ENCODE measurements around the gene ANKRD52.

Gene ANKRD52

DNA sequence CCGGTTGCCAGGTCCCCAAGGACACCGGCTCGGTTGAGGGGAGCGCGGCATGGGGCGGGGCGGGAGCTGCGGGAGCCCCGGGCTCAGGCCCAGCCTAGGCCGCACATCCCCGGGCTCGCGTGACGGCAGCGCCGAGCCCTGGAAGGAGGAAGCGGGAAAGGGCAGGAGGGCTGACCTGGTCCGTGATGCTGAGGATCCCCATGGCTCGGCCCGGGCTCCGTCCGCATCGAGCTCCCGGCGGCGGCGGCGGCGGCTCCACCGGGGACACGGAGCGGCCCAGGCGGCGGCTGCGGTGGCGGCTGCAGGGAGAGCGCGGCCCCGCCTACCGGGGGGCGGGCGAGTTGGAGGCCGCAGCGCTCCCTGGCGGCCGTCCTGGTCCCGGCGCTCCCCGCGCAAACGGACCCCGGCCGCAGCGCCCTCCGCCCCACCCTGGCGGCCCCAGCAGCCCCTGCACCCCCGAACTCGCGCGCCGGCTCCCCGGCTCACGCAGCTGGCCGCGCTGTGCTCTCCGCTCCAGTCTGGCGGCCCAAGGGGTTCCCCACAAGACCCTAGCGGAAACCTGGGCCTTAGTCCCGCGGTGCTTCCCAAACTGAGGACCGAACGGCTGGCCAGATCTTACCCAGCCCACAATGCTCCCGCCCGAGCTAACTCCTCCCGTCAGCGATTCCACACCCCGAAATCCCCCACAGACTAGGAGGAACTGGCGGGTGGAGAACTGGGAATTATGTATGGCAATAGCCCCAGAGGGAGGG lies at the start of gene ANKRD52:
Gene ANKRD52, minus strand, starts transcription at position 317 of the 752 bp plus-strand sequence. Its CDS starts 115 bp downstream, at position 202.
- H3K27ac ChIP-seq = peak within 1 kb of the TSS; percentile 81
- 0 out of 2 replicates have a peak, but pooled peaks have one; percentile 59 for TF ChIP-seq ZFX (IDR thresholded peaks at IDR 0.05; ENCODE audit: borderline replicate concordance)
- TF ChIP-seq, protein P1, sequence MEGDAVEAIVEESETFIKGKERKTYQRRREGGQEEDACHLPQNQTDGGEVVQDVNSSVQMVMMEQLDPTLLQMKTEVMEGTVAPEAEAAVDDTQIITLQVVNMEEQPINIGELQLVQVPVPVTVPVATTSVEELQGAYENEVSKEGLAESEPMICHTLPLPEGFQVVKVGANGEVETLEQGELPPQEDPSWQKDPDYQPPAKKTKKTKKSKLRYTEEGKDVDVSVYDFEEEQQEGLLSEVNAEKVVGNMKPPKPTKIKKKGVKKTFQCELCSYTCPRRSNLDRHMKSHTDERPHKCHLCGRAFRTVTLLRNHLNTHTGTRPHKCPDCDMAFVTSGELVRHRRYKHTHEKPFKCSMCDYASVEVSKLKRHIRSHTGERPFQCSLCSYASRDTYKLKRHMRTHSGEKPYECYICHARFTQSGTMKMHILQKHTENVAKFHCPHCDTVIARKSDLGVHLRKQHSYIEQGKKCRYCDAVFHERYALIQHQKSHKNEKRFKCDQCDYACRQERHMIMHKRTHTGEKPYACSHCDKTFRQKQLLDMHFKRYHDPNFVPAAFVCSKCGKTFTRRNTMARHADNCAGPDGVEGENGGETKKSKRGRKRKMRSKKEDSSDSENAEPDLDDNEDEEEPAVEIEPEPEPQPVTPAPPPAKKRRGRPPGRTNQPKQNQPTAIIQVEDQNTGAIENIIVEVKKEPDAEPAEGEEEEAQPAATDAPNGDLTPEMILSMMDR (IDR thresholded peaks at IDR 0.05) = peak; percentile 99

DNA sequence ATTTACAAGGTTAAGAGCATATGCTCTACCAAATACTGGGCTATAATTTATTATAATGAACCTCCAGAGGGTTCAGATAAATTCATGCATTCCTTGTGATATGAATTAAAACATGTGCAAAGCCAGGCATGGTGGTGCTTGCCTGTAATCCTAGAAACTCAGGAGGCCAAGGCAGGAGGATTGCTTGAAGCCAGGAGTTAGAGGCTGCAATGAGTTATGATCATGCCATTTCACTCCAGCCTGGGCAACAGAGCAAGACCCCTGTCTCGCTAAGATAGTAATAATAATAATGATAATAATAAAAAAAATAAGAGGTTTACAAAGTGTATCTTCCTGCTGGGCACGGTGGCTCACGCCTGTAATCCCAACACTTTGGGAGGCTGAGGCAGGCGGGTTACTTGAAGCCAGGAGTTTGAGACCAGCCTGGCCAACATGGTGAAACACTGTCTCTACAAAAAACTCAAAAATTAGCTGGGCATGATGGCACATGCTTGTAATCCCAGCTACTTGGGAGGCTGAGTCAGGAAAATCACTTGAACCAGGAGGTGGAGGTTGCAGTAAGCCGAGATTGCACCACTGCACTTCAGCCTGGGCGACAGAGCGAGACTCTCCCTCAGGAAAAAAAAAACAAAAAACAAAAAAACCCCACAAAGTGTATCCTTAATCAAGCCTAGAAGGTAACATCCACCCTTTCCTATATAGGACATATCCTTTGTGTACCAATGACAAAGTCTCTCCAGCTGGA lies 49.2 kb upstream of the ANKRD52 start:
- TF ChIP-seq, protein P1 (IDR thresholded peaks at IDR 0.05) = no peak
- no peak for TF ChIP-seq ZFX (IDR thresholded peaks at IDR 0.05; ENCODE audit: borderline replicate concordance)
- H3K27ac ChIP-seq = no peak overlapping the region

DNA sequence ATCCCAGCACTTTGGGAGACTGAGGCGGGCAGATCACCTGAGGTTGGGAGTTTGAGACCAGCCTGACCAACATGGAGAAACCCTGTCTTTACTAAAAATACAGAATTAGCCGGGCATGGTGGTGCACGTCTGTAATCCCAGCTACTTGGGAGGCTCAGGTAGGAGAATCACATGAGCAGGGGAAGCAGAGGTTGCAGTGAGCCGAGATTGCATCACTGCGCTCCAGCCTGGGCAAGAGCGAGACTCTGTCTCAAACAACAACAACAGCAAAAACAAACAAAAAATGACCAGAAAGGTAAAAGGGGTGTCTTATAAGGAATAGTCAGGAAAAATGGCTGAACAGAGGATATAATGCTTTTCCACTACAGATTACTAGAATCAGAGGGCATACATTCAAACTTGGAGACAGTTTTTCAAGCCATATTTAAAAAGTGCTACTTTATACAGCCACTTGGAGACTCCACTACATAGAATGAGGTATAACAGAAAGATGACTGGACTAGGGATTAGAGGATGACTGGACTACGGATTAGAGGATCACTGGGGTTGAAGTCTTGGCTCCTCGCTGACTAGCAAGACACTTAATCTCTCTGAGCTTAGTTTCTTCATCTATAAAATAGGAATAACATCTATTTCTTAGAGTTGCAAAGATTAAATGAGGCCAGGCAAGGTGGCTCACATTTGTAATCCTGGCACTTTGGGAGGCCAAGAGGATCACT lies 46.8 kb upstream of the ANKRD52 start:
- no peak overlapping the region for H3K27ac ChIP-seq
- TF ChIP-seq, protein P1 (IDR thresholded peaks at IDR 0.05) = no peak
- no peak for TF ChIP-seq ZFX (IDR thresholded peaks at IDR 0.05; ENCODE audit: borderline replicate concordance)

DNA sequence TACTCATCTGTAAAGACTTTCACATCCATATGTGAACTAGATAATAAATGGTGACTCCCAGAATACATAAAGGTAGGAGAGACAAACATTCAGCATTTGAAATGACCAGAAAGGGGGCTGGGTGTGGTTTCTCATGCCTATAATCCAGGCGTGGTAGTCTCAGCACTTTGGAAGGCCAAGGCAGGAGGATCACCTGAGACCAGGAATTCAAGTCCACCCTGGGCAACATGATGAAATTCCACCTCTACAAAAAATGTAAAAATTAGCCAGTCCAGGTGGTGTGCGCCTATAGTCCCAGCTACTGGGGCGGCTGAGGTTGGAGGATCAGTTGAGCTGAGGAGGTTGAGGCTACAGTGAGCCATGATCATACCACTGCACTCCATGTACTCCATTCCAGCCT lies 46.1 kb upstream of the ANKRD52 start:
- TF ChIP-seq, protein P1 (IDR thresholded peaks at IDR 0.05) = no peak
- no peak for TF ChIP-seq ZFX (IDR thresholded peaks at IDR 0.05; ENCODE audit: borderline replicate concordance)
- H3K27ac ChIP-seq = peak overlapping the region; percentile 17; the same call in 1 of the 2 replicates

DNA sequence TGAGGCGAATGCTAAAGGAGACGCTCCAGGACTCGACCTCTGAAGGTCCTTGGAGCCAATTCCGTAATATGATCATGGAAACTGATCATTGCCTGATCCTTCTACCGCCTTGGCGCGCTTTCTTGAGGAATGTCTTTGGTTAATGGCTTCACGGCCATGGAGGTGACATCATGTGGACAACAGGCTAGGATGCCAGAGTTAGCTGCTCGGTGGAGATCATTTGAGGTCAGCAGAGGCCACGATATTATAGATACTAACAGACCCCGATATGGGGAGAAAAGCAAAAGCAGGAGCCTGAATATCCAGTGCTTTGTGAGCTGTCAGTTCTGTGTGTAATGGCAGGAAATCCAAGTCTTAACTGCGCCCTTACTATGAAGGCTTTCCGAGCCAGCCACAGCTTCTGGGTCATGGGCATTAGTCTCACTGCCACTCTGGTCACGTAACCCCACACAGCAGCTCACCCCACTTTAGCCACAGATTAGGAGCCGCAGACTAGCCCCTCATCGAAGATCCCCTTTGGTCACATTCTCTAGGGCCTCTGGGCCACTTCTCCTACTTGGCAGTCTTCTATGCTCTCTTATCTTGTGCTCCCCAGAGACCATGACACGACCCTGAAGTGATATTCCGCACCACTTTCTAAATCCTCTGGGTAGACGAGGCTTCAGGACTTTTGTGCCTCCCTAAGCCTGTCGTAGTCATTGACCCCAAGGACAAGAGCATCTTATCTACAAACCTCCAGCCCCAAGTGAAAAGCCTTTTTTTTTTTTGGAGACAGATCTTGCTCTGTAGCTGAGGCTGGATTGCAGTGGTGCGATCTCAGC lies 42.7 kb upstream of the ANKRD52 start:
- peak overlapping the region; percentile 98 for H3K27ac ChIP-seq
- no peak for TF ChIP-seq ZFX (IDR thresholded peaks at IDR 0.05; ENCODE audit: borderline replicate concordance)
- TF ChIP-seq, protein P1 (IDR thresholded peaks at IDR 0.05) = no peak

DNA sequence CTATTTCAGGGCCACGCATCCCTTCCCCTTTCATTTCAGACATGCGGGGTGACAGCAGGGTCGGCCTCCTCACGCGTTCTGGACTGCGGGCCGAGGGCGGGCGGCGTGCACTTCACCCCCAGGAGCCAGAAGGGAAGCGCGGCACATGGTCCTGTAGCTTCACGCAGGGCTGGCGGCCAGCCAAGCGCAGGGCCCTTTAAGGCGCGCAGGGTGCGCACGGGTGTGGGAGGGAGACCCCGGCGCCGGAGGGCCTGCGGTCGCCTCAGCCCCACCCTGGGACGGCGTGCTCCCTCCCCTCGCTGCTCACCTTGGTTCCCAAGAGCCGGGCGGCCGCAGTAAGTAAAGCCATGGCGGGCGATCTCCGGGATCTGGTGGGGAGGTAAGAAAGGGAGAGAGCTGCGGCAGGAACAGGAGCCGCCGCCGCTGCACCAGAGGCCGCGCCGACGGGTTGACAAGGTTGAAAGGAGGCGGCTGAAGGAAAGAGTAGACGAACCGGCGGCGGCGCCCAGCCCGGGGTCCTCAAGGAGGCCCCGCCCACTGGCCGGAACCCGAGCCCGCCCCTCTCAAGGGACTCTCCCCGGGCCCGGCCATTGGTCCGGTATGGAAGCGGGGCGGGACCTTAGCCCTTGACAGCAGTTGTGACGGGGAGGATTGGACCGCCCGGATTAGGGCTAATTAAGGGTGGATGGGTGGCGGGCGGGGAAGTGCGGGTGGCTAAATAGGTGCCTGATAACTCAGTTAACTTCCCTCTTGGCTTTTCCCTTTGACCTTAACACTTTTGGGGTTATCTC lies 41.9 kb upstream of the ANKRD52 start, which contains the start of gene CS:
Gene CS, minus strand, starts transcription at position 478 of the 791 bp plus-strand sequence. Its CDS starts 129 bp downstream, at position 349.
- peak within 1 kb of the TSS; percentile 98 for H3K27ac ChIP-seq
- TF ChIP-seq, protein P1 (IDR thresholded peaks at IDR 0.05) = no peak
- no peak for TF ChIP-seq ZFX (IDR thresholded peaks at IDR 0.05; ENCODE audit: borderline replicate concordance)

All from 22Rv1 (cell line).